Psoas muscle (tissue), 8 donors: ENCODE data around the gene NDUFB10. TPM values are rescaled to one million over a fixed set of nuclear protein-coding genes. Genes with fewer than 3 reads are reported as not detected.

ENCODE experiments used
- ATAC-seq, 4 donors: fragments of 200-7000 bp; cut with Tn5 transposase; one replicate each; pipeline ENCODE4 v1.9.1; 2020; ENCODE audit warnings: moderate library complexity in 3 of 4, mild to moderate bottlenecking in 2 of 4
- DNase-seq, 2 donors: peaks; one replicate each; pipeline ENCODE4 v3.0.0-alpha.2; 2020
- H3K27ac ChIP-seq: fragments of 200-600 bp; one replicate; pipeline ENCODE4 v1.8.0; 2022
- H3K27me3 ChIP-seq, 3 donors: fragments of 200-600 bp in 1 of 3; one replicate each; pipeline versions ENCODE4 v1.6.1 to v1.8.0; 2013 to 2022; ENCODE audit warnings: low read length in 2 of 3, mild to moderate bottlenecking in 2 of 3, moderate library complexity in 1 of 3; ENCODE audit not compliant: insufficient read depth in 3 of 3
- H3K36me3 ChIP-seq, 2 donors: fragments of 200-600 bp in 1 of 2; one replicate each; pipeline versions ENCODE4 v1.6.1 to v1.8.0; 2013 to 2022; ENCODE audit warnings: low read depth in 1 of 2, mild to moderate bottlenecking in 1 of 2, moderate library complexity in 1 of 2; ENCODE audit not compliant: insufficient read depth in 1 of 2
- H3K4me1 ChIP-seq: fragments of 200-600 bp; one replicate; pipeline ENCODE4 v1.8.0; 2022
- H3K4me3 ChIP-seq: fragments of 200-600 bp; one replicate; pipeline ENCODE4 v1.8.0; 2022; ENCODE audit warnings: mild to moderate bottlenecking
- H3K9me3 ChIP-seq: fragments of 200-600 bp; one replicate; pipeline ENCODE4 v1.8.0; 2022
- WGBS, 3 donors: extraction: QIAGEN DNeasy Blood & Tissue Kit; methylation state at CpG; one replicate each; pipeline versions ENCODE4 v1.1.6 to v1.1.7; 2013; 5-methylcytosine and 5-hydroxymethylcytosine counted together
- intact Hi-C, 2 donors: fragments of 100-400 bp; cut with DNase I; formaldehyde crosslinking; loops; one replicate each; pipeline versions ENCODE4 v1.11.0 to v1.14.2; 2022
- polyA plus RNA-seq, 3 donors: library from polyadenylated mRNA; stranded (reverse); fragments of 200-250 nt; gene quantifications; one replicate each; pipeline ENCODE4 v1.2.3, GENCODE V29; 2013
- total RNA-seq, 4 donors: library from RNA; stranded (reverse); fragmentation: NEBNext Ultra II Directional in 2 of 4; extraction: Animal tissue kit (Norgen Biotek cat#: 25700) in 2 of 4; gene quantifications; one replicate each; pipeline versions ENCODE4 v1.2.1 to v1.2.4, GENCODE V29; 2021 to 2023
- TF ChIP-seq, protein P1 (sequence below): fragments of 200-600 bp; IDR thresholded peaks from one replicate; pipeline ENCODE4 v1.8.0; 2022; ENCODE audit warnings: antibody characterized with exemption
- donor health status: healthy with polysubstance abuse.
- donor health status: DM: no; HTN: no; CAD: no; lungs with moderate emphysema.
- donor health status: Bipolar disorder and iron deficiency.
- donor health status: healthy.
- donor health status: DM: yes; HTN: yes; CAD: no.
- donor health status: DM: no; HTN: no; CAD: no.
- donor health status: DM: no; HTN: no; CAD: no.
- donor health status: DM: yes; HTN: yes; CAD: no.

Gene NDUFB10
- total and polyA plus RNA-seq, 7 donors, result 350 to 870 (median 465) TPM

DNA sequence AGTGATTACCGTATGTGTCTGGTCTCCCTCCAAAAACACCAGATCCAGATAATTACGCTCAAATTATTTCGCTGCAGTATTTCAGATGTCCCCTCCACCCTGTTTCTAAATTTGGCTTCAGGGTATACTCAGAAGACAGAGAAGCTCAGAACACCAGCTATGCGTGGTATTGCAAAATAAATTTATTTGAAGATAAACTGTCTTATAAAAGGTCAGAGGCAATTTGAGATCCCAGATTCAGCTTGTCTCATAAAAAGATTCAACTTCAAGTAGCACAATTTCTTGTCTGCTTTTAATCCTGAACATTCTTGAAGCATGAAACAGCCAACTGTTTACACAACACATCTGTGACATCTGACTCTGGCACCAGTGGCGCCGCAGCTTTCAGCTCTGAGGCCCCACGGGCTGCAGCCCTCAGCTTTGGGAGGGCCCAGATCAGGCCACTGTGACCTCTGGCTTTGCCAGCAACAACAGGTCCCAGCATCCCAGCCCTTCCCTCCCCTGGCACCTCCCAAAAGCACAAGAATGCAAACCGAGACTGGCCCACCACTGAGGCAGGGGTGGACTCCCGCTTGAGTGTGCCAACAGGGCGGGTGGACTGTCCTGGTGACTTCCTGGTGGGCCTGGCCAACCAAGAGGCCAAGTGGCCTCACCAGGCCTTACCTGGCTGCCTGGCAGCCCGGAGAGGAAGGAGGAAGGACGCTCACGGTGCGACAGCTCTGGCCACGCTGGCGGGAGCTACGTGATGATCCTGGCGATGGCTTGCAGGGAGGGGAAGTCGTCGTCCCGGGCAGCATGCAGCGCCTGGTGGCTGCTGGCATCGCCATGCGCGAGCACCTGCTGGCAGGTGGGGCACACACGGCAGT is 38.4 kb downstream of the NDUFB10 start:
- 59 to 80% (median 67%) methylated on average over 24 to 26 of the region's 26 CpGs for WGBS, 3 donors
- intact Hi-C loops, result no loop called here
- no peaks in the 10 kb centered on the region for H3K9me3 ChIP-seq
- H3K27ac ChIP-seq, result peak overlapping the region; percentile 63
- H3K4me3 ChIP-seq, result no peak overlapping the region
- no peaks in the 10 kb centered on the region for H3K27me3 ChIP-seq
- H3K4me1 ChIP-seq, result peaks cover 17% of the 10 kb centered on the region
- ATAC-seq, result peak; percentile 30 to 73 (median 48)
- peaks cover 8 to 54% of the 10 kb centered on the region in 2 donors for H3K36me3 ChIP-seq
- peak; percentile 51 to 86 for DNase-seq
- TF ChIP-seq, protein P1, sequence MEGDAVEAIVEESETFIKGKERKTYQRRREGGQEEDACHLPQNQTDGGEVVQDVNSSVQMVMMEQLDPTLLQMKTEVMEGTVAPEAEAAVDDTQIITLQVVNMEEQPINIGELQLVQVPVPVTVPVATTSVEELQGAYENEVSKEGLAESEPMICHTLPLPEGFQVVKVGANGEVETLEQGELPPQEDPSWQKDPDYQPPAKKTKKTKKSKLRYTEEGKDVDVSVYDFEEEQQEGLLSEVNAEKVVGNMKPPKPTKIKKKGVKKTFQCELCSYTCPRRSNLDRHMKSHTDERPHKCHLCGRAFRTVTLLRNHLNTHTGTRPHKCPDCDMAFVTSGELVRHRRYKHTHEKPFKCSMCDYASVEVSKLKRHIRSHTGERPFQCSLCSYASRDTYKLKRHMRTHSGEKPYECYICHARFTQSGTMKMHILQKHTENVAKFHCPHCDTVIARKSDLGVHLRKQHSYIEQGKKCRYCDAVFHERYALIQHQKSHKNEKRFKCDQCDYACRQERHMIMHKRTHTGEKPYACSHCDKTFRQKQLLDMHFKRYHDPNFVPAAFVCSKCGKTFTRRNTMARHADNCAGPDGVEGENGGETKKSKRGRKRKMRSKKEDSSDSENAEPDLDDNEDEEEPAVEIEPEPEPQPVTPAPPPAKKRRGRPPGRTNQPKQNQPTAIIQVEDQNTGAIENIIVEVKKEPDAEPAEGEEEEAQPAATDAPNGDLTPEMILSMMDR, result no peak

DNA sequence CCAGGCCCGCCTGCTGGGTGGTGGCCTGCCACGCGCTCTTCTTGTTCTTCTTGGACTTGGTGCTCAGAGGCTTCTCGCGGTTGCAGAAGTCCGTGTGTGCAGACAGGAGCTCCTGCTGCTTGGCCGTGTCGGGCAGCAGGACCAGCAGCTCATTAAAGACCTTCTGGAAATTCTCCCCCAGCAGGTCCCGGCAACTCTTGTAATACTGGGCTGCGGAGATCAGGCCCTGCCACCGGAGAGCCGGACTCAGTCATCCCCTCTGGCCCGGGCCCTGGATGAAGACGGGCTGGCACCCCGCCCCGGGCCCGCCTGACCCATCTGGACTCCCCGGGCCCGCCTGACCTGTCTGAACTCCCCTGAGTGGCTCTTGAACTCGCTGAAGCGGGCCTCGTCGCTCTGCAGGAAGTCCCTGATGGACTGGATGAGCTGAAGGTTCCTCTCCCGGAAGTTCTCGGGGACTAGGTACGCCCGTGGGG is 39.1 kb downstream of the NDUFB10 start:
- Histone ChIP-seq H3K27ac (peak overlapping the region; percentile 63), H3K4me3 (no peak overlapping the region), H3K36me3 (peaks cover 8 to 61% of the 10 kb centered on the region in 2 donors), H3K9me3 (no peaks in the 10 kb centered on the region), H3K4me1 (peaks cover 20% of the 10 kb centered on the region), H3K27me3 (no peaks in the 10 kb centered on the region)
- intact Hi-C loops, result no loop called here
- ATAC-seq (no peak), DNase-seq (no peak)
- TF ChIP-seq, protein P1, result no peak
- 79 to 89% (median 81%) methylated on average over 27 of the region's 27 CpGs for WGBS, 3 donors

DNA sequence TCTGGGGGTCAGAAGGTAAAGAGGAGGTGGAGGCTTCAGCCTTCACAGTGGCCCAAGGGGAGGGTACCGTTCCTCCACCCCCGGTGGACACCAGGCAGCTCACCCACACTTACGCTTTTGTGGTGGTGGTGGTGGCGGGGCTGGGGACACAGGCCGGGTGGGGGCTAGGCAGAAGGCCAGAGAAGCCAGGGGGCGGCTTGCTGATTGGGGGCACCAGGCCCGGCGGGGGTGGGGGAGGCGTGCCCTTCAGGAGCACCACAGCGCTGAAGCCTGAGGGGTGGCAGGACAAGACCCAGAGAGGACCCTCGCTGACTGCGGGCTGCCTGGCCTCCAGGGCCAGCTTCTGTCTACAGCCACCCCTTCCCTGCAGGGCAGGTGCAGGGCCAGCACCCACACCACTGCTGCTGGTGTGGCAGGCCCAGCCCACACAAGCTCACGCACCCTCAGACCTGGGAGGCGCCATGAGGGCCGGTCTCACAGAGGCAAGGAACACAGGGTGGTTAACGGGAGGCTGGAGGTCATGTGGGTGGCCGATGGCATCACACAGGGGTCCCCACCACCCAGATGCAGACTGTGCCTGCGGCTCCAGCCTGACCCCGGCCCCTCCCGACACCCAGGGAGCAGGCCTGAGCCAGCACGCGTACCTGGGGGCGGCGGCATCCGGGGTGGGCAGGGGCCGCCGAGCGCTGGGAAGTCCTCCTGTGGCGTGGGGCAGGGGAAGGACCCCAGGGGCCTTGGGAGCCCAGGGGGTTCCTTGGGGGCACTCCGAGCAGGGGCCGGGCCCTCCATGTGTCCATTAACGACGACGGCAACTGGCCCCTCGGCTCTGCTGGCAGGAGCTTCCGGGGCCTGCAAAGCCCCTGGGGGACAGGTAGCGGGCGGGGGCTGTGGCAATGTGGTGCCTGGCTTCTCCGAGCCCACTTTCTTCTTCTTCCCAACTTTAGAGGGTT is 39.8 kb downstream of the NDUFB10 start:
- no peak overlapping the region for H3K4me3 ChIP-seq
- DNase-seq (peak in 1 of 2 donors; percentile 21), ATAC-seq (no peak)
- H3K9me3 ChIP-seq, result no peaks in the 10 kb centered on the region
- intact Hi-C loops, result no loop called here
- H3K27ac ChIP-seq, result peak overlapping the region; percentile 63
- H3K36me3 ChIP-seq, result peaks cover 8 to 63% of the 10 kb centered on the region in 2 donors
- WGBS, 3 donors, result 89 to 93% (median 92%) methylated on average over 35 to 39 of the region's 39 CpGs
- TF ChIP-seq, protein P1, result no peak
- peaks cover 27% of the 10 kb centered on the region for H3K4me1 ChIP-seq
- no peaks in the 10 kb centered on the region for H3K27me3 ChIP-seq

DNA sequence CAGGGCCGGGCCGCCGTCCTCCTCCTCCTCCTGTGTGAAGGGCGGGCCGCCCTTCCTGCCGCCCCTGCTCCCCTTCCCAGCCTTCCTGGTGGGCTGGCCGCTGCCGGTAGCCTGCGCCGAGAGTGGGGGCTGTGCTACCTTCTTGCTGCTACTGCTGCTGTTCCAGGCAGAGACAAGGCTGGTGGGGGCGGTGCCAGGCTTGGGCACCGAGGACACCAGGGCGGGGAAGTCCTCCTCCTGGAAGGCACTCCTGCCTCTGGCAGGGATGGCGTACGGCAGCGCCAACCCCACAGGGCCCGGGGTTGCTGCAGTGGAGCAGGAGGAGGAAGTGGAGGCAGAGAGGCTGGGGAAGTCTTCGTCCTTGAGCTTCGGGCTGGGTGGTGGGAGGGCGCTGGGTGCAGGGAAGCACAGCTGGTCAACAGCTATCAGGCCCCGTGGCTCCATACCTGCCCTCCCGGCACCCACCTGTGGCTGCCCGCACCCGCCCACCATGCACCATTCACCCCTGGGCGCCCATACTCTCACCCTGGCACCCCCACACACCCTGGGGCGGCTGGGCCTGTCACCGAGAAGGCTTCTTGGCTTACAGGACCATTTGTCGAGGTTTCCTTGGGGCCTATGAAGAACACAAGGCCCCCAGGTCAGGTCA is 40.7 kb downstream of the NDUFB10 start:
- H3K4me3 ChIP-seq, result no peak overlapping the region
- H3K27me3 ChIP-seq, result no peaks in the 10 kb centered on the region
- peaks cover 8 to 63% of the 10 kb centered on the region in 2 donors for H3K36me3 ChIP-seq
- TF ChIP-seq, protein P1, result no peak
- no peak for ATAC-seq
- peaks cover 36% of the 10 kb centered on the region for H3K4me1 ChIP-seq
- H3K27ac ChIP-seq, result no peak overlapping the region
- no peaks in the 10 kb centered on the region for H3K9me3 ChIP-seq
- DNase-seq, result peak in 1 of 2 donors; percentile 54
- 72 to 81% (median 76%) methylated on average over 20 to 28 of the region's 28 CpGs for WGBS, 3 donors
- intact Hi-C loops, result no loop called here
